ENCODE data around the gene TENM3. TPM values are rescaled to one million over a fixed set of nuclear protein-coding genes. Genes with fewer than 3 reads are reported as not detected.

The TENM3 gene
- total and polyA plus RNA-seq, 2 of the 8 experiments (the other 6 are each of a cell fraction or from before 2014, with no cell fraction given), result 36.9 to 69.3 TPM

- TF ChIP-seq YY1 (IDR thresholded peaks at IDR 0.05; ENCODE audit: low read depth, low read length), result no peak
- TF ChIP-seq, protein P1, sequence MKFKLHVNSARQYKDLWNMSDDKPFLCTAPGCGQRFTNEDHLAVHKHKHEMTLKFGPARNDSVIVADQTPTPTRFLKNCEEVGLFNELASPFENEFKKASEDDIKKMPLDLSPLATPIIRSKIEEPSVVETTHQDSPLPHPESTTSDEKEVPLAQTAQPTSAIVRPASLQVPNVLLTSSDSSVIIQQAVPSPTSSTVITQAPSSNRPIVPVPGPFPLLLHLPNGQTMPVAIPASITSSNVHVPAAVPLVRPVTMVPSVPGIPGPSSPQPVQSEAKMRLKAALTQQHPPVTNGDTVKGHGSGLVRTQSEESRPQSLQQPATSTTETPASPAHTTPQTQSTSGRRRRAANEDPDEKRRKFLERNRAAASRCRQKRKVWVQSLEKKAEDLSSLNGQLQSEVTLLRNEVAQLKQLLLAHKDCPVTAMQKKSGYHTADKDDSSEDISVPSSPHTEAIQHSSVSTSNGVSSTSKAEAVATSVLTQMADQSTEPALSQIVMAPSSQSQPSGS (IDR thresholded peaks at IDR 0.05; ENCODE audit: low read length), result no peak
- no peak for TF ChIP-seq EGR1 (IDR thresholded peaks at IDR 0.05; ENCODE audit: borderline replicate concordance, low read depth, low read length)
- TF ChIP-seq FOSL1 (IDR thresholded peaks at IDR 0.05; ENCODE audit: insufficient read depth, low read depth, low read length), result no peak
Observed at GRCh38 chr4:182492423-182492822, 249.2 kb downstream of the TENM3 start (continued).
